ENCODE results near the gene ASTN2.
A peak's percentile ranks its signal among the peaks of the same experiment; 100 is the strongest.

ASTN2 gene

GRCh38 chr9:116953271-116953670, 461.6 kb downstream of the ASTN2 start:
- Mint-ChIP-seq H3K9me3 (peaks cover 2% of the 10 kb centered on the region), H3K4me3 (no peak overlapping the region), H3K4me1 (no peaks in the 10 kb centered on the region), H3K27ac (no peak overlapping the region), H3K27me3 (peaks cover 2% of the 10 kb centered on the region), H3K36me3 (no peaks in the 10 kb centered on the region)
- DNase-seq (ENCODE audit: low spot score in 2 of 2) (no peak), ATAC-seq (ENCODE audit: low read depth) (no peak)

- Mint-ChIP-seq H3K27me3 (peaks cover 2% of the 10 kb centered on the region), H3K9me3 (peaks cover 2% of the 10 kb centered on the region), H3K4me1 (no peaks in the 10 kb centered on the region), H3K36me3 (no peaks in the 10 kb centered on the region), H3K27ac (no peak overlapping the region), H3K4me3 (no peak overlapping the region)
- ATAC-seq (ENCODE audit: low read depth): no peak
- no peak for DNase-seq (ENCODE audit: low spot score in 2 of 2)
Measured at GRCh38 chr9:116952436-116952810, 462.4 kb downstream of the ASTN2 start.

DNA sequence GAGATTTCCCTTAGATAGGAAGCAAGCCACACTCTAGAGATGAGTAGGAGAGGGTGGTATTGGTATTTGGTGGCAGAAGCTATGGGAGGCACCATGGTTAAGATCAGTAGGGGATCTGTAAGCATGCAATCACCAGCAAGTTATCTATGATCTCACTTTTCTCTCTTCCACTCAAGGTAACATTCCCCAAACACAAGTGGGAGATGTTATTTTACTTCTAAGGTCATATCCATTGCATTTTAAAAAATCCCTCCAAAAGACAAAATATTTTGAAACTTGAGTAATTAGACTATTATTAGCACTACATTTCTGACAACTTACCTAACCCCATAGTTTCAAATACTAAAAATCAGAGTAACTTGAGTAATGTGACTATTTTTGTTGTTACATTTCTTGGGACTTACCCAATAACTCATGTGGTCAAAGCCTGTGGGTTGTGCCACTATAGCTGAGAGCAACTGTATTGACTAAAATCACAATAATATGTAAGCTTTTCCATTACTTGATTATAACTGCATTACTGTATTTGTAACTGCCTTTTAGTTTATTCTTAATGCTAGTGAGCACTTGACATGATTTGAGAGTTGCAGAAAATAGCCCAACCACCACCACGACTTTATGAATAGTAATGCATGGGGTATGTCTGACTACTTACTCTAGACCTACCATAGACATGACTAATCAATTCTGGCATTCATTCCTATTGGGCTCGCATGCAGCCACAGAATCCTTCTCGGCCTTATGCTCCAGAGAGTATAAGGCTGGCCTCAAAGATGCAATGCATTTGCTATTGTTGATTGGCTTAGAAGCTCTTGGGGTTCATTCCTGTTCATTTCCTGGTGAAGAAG, 463.0 kb downstream of the ASTN2 start:
- H3K27ac Mint-ChIP-seq: no peak overlapping the region
- ATAC-seq (ENCODE audit: low read depth) (no peak), DNase-seq (ENCODE audit: low spot score in 2 of 2) (no peak)
- H3K4me3 Mint-ChIP-seq: no peak overlapping the region
- peaks cover 2% of the 10 kb centered on the region for H3K9me3 Mint-ChIP-seq
- peaks cover 2% of the 10 kb centered on the region for H3K27me3 Mint-ChIP-seq
- no peaks in the 10 kb centered on the region for H3K4me1 Mint-ChIP-seq
- H3K36me3 Mint-ChIP-seq: no peaks in the 10 kb centered on the region

DNA sequence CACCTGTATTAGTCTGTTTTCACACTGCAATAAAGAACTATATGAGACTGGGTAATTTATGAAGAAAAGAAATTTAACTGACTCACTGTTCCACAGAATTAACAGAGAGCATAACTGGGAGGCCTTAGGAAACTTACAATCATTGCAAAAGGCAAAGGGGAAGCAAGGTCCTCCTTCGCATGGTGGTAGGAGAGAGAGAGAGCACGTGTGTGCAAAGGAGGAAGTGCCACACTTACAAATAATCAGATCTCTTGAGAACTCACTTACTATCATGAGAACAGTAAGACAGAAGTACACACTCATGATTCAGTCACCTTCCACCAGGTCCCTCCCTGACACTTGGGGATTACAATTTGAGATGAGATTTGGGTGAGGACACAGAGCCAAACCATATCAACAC, 469.0 kb downstream of the ASTN2 start:
- peak; percentile 53 for ATAC-seq (ENCODE audit: low read depth)
- Mint-ChIP-seq H3K4me1 (no peaks in the 10 kb centered on the region), H3K4me3 (no peak overlapping the region), H3K9me3 (peaks cover 2% of the 10 kb centered on the region), H3K27me3 (peaks cover 4% of the 10 kb centered on the region), H3K36me3 (no peaks in the 10 kb centered on the region), H3K27ac (no peak overlapping the region)
- no peak for DNase-seq (ENCODE audit: low spot score in 2 of 2)

- DNase-seq (ENCODE audit: low spot score in 2 of 2): no peak
- no peak for ATAC-seq (ENCODE audit: low read depth)
- Mint-ChIP-seq H3K4me3 (no peak overlapping the region), H3K27me3 (peaks cover 4% of the 10 kb centered on the region), H3K9me3 (peaks cover 2% of the 10 kb centered on the region), H3K27ac (no peak overlapping the region), H3K36me3 (no peaks in the 10 kb centered on the region), H3K4me1 (no peaks in the 10 kb centered on the region)
Measured at GRCh38 chr9:116944714-116945534, 469.9 kb downstream of the ASTN2 start.

- H3K9me3 Mint-ChIP-seq: peaks cover 2% of the 10 kb centered on the region
- H3K27me3 Mint-ChIP-seq: peaks cover 4% of the 10 kb centered on the region
- no peak overlapping the region for H3K4me3 Mint-ChIP-seq
- no peaks in the 10 kb centered on the region for H3K4me1 Mint-ChIP-seq
- H3K27ac Mint-ChIP-seq: no peak overlapping the region
- DNase-seq (ENCODE audit: low spot score in 2 of 2) (no peak), ATAC-seq (ENCODE audit: low read depth) (no peak)
- no peaks in the 10 kb centered on the region for H3K36me3 Mint-ChIP-seq
Measured at GRCh38 chr9:116943970-116944369, 470.9 kb downstream of the ASTN2 start.

DNA sequence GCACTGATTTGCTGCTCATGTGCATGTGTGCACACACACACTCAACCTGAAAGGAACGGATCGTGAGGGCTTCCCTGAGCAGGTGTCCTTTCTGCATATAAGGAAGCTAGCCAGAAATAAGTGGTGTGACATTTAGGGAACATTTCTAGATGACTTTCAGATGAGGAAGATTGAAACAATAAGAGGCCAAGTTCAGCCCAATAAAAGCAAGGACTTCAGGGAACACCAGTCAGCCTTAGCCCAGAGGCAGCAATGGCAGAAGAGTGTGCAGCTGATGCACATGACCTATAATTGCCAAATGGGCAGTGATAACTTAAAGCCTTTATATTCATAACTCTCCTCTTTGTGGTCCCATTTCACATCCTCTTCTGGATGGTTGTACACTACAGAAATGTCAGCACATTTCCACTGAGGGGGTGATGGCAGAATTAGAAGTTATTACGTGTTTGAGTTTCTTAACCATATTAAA, 472.2 kb downstream of the ASTN2 start:
- Mint-ChIP-seq H3K27ac (no peak overlapping the region), H3K4me1 (no peaks in the 10 kb centered on the region), H3K9me3 (no peaks in the 10 kb centered on the region), H3K36me3 (no peaks in the 10 kb centered on the region), H3K27me3 (peaks cover 2% of the 10 kb centered on the region), H3K4me3 (no peak overlapping the region)
- no peak for DNase-seq (ENCODE audit: low spot score in 2 of 2)
- ATAC-seq (ENCODE audit: low read depth): no peak

DNA sequence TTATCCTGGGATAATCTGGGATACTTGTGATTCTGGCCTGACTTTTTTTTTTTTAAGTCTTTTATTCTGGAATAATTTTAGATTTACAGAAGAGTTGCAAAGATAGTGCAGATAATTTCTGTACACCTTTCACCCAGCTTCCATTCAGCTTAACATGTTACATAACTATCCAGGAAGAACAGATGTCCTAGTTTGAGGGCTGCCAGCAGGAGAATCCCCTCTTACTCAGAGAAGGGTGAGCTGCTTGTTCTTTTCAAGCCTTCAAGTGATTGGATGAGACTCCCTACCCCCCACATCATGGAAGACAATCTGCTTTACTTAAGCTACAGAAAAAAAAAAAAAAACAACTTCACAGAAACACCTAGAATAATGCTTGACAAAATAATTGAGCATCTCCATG, 473.6 kb downstream of the ASTN2 start:
- no peak overlapping the region for H3K27ac Mint-ChIP-seq
- H3K4me1 Mint-ChIP-seq: peaks cover under 1% of the 10 kb centered on the region
- H3K9me3 Mint-ChIP-seq: peaks cover 1% of the 10 kb centered on the region

GRCh38 chr9:116940614-116941215, 474.1 kb downstream of the ASTN2 start:
- H3K36me3 Mint-ChIP-seq: no peaks in the 10 kb centered on the region
- DNase-seq (ENCODE audit: low spot score in 2 of 2): no peak
- peaks cover 3% of the 10 kb centered on the region for H3K4me1 Mint-ChIP-seq
- ATAC-seq (ENCODE audit: low read depth): no peak
- H3K27ac Mint-ChIP-seq: no peak overlapping the region
- H3K4me3 Mint-ChIP-seq: no peak overlapping the region
- peaks cover 2% of the 10 kb centered on the region for H3K27me3 Mint-ChIP-seq
- H3K9me3 Mint-ChIP-seq: peaks cover 5% of the 10 kb centered on the region

More for the DNA sequence above, 473.6 kb downstream of the ASTN2 start:
- ATAC-seq (ENCODE audit: low read depth) (no peak), DNase-seq (ENCODE audit: low spot score in 2 of 2) (no peak)
- Mint-ChIP-seq H3K36me3 (no peaks in the 10 kb centered on the region), H3K4me3 (no peak overlapping the region), H3K27me3 (peaks cover 2% of the 10 kb centered on the region)

GRCh38 chr9:116939614-116940013, 475.2 kb downstream of the ASTN2 start:
- ATAC-seq (ENCODE audit: low read depth) (no peak), DNase-seq (ENCODE audit: low spot score in 2 of 2) (no peak)
- no peak overlapping the region for H3K4me3 Mint-ChIP-seq
- H3K27me3 Mint-ChIP-seq: peaks cover 2% of the 10 kb centered on the region
- H3K27ac Mint-ChIP-seq: no peak overlapping the region
- peaks cover 3% of the 10 kb centered on the region for H3K4me1 Mint-ChIP-seq
- H3K9me3 Mint-ChIP-seq: peaks cover 5% of the 10 kb centered on the region
- no peaks in the 10 kb centered on the region for H3K36me3 Mint-ChIP-seq

GRCh38 chr9:116939161-116939560, 475.7 kb downstream of the ASTN2 start:
- Mint-ChIP-seq H3K4me1 (peaks cover 3% of the 10 kb centered on the region), H3K36me3 (no peaks in the 10 kb centered on the region), H3K9me3 (peaks cover 5% of the 10 kb centered on the region), H3K27me3 (peaks cover 2% of the 10 kb centered on the region), H3K27ac (no peak overlapping the region), H3K4me3 (no peak overlapping the region)
- DNase-seq (ENCODE audit: low spot score in 2 of 2) (no peak), ATAC-seq (ENCODE audit: low read depth) (no peak)

DNA sequence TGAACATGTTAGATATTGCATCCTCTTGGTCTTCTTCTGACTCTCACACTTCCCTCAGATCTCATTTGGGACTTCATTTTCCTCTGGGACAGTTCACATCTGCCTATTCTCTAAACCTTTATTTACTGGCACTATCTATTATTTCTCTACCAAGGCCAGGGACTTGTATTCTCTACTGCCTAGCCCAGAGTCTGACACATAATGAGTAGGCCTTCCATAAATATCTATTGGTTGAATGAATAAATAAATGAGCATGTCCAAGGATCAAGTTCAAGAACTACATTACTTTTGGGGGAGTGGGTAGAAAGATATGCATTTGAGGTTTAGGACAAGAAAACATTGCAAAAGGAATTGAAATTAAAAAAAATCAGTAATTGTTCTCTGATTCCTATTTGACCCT, 477.5 kb downstream of the ASTN2 start:
- Mint-ChIP-seq H3K27me3 (peaks cover 2% of the 10 kb centered on the region), H3K9me3 (peaks cover 5% of the 10 kb centered on the region), H3K36me3 (no peaks in the 10 kb centered on the region), H3K27ac (no peak overlapping the region), H3K4me1 (peaks cover 3% of the 10 kb centered on the region), H3K4me3 (no peak overlapping the region)
- ATAC-seq (ENCODE audit: low read depth): no peak
- DNase-seq (ENCODE audit: low spot score in 2 of 2): no peak

- no peak for DNase-seq (ENCODE audit: low spot score in 2 of 2)
- Mint-ChIP-seq H3K9me3 (peaks cover 5% of the 10 kb centered on the region), H3K27ac (no peak overlapping the region), H3K27me3 (peaks cover 5% of the 10 kb centered on the region), H3K4me1 (peaks cover 3% of the 10 kb centered on the region), H3K36me3 (no peaks in the 10 kb centered on the region), H3K4me3 (no peak overlapping the region)
- peak; percentile 22 for ATAC-seq (ENCODE audit: low read depth)
Measured at GRCh38 chr9:116935149-116935897, 479.5 kb downstream of the ASTN2 start.

Measured in memory B cell (primary cell).